NCI-H345 (cell line): ENCODE results near the gene EVX2.

Experiments
- DNase-seq: peaks from one replicate; lab custom pipeline; 2025; lab: John Stamatoyannopoulos, UW

The EVX2 gene

GRCh38 chr2:176107731-176108181 lies 24.0 kb upstream of the EVX2 start:
- DNase-seq = peak; percentile 23

DNA sequence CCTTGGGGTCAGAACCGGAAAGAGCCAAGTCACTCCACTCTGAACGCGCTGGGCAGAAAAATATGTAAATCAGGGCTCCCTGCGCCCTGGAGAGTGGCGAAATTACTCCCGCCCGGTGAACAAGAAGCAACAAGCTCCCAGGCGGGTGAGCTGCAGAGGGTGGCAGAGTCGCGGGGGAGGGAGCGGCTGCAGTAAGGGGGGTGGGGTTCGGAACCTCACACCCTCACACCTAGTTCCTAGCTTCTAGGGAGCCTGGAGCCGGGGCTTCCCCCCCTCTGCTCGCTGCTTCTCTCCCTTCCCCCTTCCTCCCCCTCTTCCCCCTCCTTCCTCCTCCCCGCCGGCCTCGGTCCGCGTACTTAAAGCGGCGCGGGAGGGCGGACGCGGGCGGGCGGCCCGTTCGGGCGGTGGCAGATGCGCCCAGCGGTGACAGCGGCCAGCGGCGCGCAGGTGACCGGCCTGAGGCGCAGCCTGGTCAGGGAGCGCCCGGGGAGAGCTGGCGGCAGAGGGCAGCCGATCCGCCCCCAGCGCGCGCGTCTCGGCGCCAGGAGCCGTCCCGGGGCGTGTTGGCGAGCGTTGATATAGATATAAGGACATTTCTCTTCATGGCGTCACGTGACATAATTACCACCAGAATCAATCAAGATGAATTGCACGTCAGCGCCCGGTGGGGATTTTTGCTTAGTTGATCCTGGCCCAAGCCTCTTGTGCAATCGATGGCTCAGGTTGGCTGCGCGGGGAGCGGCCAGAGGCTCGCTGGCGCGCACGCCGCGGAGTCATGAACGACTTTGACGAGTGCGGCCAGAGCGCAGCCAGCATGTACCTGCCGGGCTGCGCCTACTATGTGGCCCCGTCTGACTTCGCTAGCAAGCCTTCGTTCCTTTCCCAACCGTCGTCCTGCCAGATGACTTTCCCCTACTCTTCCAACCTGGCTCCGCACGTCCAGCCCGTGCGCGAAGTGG lies 23.1 kb upstream of the EVX2 start, which contains the start of gene HOXD11:
Gene HOXD11, plus strand, starts transcription at position 700 of the 959 bp plus-strand sequence. Its CDS starts 76 bp downstream, at position 776.
- peak; percentile 70 for DNase-seq

- no peak for DNase-seq
Measured at GRCh38 chr2:176105730-176106580, 22.2 kb upstream of the EVX2 start.

DNA sequence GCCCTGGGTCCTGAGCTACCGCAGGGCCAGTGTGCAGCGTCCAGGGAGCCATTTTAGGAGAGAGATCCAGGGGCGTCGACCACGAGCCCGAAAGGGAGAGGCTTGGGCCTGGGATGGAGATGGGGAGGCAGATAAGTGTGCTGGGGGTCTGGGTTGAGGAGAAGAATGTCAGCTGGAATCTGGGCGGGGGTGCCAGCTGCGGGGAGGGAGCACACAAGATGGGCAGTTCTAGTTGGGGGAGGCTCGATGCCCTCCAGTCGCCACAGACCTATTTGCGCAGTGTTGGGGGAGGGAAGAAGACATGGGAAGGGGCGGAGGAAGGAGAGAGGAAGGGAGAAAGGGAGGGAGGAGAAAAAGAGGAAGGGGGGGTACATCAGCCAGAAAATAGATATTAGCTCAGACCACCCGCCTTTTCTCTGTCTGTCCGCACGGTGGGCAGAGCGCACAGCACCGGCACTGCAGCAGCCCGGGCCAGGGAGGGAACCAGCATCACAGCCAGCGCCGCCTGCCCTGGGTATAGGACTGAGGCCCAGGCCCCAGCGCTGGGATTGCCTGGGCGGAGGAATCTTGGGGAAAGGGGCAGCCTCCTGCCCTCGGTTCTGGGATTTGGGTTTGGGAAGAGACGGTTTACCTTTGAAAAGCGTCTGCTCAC lies 21.4 kb upstream of the EVX2 start:
- no peak for DNase-seq

DNA sequence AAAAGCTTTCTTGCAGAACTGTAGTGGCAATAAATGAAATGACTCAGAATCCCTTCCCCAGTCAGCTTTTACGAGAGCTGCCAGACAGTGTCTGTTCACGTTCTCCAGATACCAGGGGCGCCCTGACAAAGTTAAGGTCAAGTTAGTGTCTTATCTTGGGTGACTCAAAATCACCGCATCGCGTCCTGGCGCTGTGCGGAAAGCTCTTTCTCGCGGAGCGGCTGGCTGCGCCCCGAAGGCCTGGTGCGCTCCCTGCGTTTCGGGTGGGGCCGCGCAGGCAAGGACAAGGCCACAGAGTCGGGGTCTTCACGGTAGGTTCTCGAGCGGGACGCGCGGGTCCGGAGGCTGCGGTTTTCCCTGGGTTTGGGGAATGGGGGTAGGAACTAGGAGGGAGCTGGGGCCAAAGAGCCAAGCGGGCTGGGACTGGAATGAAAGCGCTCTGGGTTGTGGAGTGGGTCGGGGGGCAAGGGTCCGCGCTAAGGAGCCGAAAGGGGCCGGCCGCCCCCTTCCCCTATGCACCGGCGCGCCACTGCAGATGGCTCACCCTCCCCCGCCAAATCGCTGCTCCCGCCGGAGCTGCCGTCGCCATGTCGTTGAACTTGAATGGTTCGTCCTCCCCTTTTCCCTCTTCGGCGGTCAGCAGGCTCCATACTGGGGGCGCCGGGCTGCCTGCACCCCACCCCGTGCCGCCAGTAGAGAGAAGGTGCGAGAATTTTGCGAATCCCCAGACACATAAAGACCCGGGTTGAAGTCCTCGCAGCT lies 20.7 kb upstream of the EVX2 start:
- no peak for DNase-seq

DNA sequence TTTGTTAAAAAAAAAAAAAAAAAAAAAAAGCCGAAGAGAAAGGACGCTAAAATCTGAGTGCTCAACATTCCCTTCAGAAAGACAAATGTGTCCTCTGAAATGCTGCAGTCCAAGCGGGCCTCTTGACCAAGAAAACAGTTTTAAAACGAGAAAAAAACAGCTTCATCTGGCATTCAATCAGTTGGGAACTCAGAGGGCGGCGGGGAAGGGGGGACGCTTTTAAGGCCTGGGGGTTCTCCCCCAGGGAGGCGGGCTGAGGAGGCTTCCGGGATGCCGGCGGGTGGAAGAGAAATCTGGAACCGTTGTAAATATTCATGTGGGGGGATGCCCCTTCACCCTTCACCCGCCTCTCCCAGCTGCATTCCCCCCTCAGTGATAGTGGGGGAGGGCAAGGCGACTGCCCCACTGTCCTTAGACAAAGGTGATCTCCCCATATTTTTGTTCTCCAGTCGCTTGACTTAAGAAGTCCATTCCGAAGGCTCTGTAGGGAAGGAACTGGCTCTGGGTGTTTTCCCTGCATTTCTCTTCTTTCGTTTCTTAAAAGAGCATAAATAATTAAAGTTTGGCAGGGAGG lies 20.1 kb upstream of the EVX2 start:
- DNase-seq = no peak

DNA sequence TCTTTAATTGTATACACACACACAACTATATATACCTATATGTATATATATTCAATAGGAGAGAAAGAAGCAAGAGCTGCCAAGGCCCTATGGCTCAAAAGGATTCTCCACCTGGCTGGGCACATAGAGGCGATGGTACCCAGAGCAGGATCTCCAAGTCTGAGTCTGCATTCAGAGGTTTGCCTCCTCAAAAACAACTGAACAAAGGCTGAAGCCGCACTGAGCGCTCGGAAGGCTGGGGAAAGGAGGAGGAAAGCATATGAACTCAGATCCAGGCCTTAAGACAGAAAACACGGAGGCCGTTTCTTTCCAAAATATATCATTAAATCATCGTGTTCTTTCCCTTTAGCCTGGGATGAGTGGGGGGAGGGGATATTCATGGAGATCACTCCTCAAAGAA lies 19.4 kb upstream of the EVX2 start:
- DNase-seq = no peak

DNA sequence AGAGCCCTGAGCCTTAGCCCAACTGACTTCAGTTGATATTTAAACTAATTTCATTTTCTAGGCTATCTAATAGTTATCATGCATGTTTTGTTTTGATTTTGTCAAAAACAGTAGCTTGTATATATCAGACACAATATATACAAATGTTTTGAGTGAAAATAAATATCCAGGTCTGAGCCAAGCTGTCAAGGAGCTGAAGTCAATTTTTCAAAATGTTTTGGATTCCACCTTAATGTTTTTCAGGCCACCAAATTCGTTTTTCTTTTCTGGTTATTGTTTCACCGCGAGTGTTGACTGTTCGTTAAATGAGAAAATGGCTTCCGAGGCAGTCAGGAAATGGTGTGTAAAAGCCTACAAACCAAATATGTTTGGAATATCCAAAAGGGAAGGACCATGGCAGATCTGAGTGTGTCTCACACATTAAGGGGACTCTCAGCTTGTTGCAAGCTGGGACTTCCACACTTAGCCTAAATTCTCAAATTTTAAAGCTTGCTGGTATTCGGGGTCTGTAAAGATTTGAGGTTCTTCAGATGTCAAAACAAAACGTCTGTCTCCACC lies 18.6 kb upstream of the EVX2 start:
- DNase-seq = no peak

GRCh38 chr2:176101842-176102241 lies 18.1 kb upstream of the EVX2 start:
- DNase-seq = no peak

DNA sequence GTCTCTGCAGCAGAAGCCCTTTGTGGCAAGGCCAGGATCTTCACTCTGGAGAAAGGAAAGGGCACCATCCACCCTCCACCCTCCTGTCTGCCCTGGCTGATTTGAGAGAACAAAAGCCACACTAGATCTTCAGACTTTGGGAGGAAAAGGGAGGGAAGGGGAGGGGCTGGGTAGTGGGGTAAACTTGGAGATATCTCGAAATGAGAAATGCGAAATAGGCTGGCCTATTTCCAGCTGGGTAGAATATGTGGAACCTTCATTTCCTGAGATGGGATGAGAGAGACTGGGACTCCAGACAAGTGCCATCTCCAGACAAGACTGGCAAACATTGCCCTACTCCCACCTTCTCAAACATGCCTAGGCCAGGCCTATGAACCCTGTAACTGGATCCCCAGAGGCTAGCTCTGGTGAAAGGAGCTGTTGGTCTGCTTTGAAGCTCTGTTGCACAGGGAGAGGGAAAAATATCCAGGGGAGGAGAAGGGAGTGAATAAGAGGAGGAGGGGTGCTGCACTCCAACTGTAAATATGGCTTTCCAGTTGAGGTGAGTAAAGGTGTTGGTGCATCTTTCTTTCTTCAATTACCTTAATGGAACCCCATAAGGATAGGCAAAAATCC lies 17.6 kb upstream of the EVX2 start:
- no peak for DNase-seq

GRCh38 chr2:176100547-176101140 lies 16.9 kb upstream of the EVX2 start:
- DNase-seq = no peak

GRCh38 chr2:176099728-176100546 lies 16.2 kb upstream of the EVX2 start, which contains the start of gene HOXD12:
Gene HOXD12 (plus strand): TSS chr2:176099795. CDS start chr2:176099802, 7 bp downstream.
- no peak for DNase-seq

- DNase-seq = no peak
Measured at GRCh38 chr2:176099159-176099727, 15.5 kb upstream of the EVX2 start.

- DNase-seq = no peak
Measured at GRCh38 chr2:176098366-176099158, 14.8 kb upstream of the EVX2 start.

- no peak for DNase-seq
Measured at GRCh38 chr2:176097820-176098365, 14.1 kb upstream of the EVX2 start.

DNA sequence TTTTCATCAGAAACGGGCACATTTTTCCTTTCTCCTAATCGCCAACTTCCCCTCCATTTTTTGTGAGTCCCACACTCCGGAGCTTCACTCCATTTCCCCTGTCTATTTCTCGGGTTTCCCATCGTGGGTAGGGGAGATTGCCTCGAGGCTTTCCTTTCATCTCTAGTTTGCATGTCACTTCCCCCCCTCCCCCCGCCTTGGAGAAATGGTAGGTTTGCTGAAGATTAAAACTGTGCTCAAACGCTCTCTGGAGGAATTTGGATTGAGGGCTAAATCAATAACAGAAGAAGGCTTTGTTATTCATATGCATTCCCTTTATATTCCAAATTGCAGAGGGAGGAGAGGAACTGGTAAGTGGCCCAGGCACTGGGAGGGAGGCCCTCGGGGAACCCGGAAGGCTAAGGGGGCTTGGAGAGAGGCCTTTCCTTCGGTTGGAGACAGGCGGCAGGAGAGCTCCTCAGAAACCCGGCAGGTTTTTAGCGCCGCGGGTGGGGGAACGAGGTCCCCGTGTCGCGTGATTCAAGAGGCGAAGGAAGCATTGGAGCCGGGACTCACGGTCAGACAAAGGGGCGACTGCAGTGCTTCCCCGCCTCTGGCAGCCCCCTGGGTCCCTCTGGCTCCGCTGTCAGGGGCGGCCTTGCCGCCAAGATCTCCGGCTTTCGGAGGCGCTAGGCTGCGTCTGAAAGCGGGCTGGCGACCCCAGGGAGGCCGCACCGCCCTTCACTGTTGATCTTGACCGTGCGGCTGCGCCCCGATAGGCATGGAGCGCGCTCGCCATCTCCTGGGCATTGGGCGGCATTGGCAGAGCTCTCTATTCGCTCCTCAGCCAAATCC lies 13.4 kb upstream of the EVX2 start:
- DNase-seq = peak; percentile 86
